Testis (tissue), 2 donors: Measurements from ENCODE around the gene AK4.

Experiments used
- CTCF ChIP-seq, 3 experiments: fragments of 450-650 bp in 2 of 3; fragments of 200-600 bp in 1 of 3; sonication (generic) in 1 of 3; IDR thresholded peaks; one replicate each; pipeline ENCODE4 v1.5.1; 2016 to 2019; ENCODE audit warnings: antibody characterized with exemption in 3 of 3, mild to moderate bottlenecking in 2 of 3, moderate library complexity in 1 of 3
- POLR2A ChIP-seq: fragments of 450-650 bp; IDR thresholded peaks from one replicate; pipeline ENCODE4 v1.6.1; 2017; ENCODE audit warnings: antibody characterized with exemption, mild to moderate bottlenecking, moderate library complexity

- TF ChIP-seq POLR2A (no peak), CTCF (IDR thresholded peaks at IDR 0.05) (no peak)
These were observed 85.8 kb downstream of the AK4 start for GRCh38 chr1:65233782-65234181.
